Pancreas (tissue), 10 donors: Measurements from ENCODE around the gene NR6A1. TPM values are rescaled to one million over a fixed set of nuclear protein-coding genes. Genes with fewer than 3 reads are reported as not detected.

Source experiments
- ATAC-seq, 4 donors: fragments of 200-7000 bp; cut with Tn5 transposase; one replicate each; pipeline versions ENCODE4 v1.8.0 to v1.9.1; 2020; ENCODE audit warnings: mild to moderate bottlenecking in 4 of 4, moderate library complexity in 4 of 4
- DNase-seq, 6 donors: peaks; one replicate each; pipeline ENCODE4 v3.0.0-alpha.2; 2020
- FAIRE-seq: peaks from 2 replicates; lab custom pipeline; 2012; peaks lifted over from hg19 to GRCh38; lab: Jason Lieb, UNC
- H3K27ac ChIP-seq, 4 donors: fragments of 200-600 bp; sonication (generic); 1 replicate in 3 of 4; 2 replicates in 1 of 4; pipeline versions ENCODE4 v1.5.0 to v1.8.0; 2020
- H3K27me3 ChIP-seq, 4 donors: fragments of 200-600 bp; one replicate each; pipeline ENCODE4 v1.8.0; 2021
- H3K36me3 ChIP-seq, 3 donors: fragments of 200-600 bp; sonication (generic) in 1 of 3; one replicate each; pipeline versions ENCODE4 v1.5.0 to v1.8.0; 2020 to 2021
- H3K4me1 ChIP-seq, 3 donors: fragments of 200-600 bp; one replicate each; pipeline ENCODE4 v1.8.0; 2021
- H3K4me3 ChIP-seq, 4 donors: fragments of 200-600 bp; sonication (generic) in 2 of 4; one replicate each; pipeline versions ENCODE4 v1.5.0 to v1.8.0; 2020 to 2021
- H3K9me3 ChIP-seq, 4 donors: fragments of 200-600 bp; one replicate each; pipeline ENCODE4 v1.8.0; 2021
- WGBS, 2 donors: extraction: QIAGEN DNeasy Blood & Tissue Kit; methylation state at CpG; one replicate each; pipeline ENCODE4 v1.1.7; 2013; 5-methylcytosine and 5-hydroxymethylcytosine counted together
- intact Hi-C, 3 donors: fragments of 100-400 bp; cut with DNase I; formaldehyde crosslinking; loops; one replicate each; pipeline versions ENCODE4 v1.11.1 to v1.14.2; 2022
- polyA plus RNA-seq, 2 donors: library from polyadenylated mRNA; stranded (reverse); fragments of 200-250 nt; gene quantifications; one replicate each; pipeline ENCODE4 v1.2.3, GENCODE V29; 2013
- total RNA-seq, 6 donors: library from RNA; stranded (reverse); fragmentation: NEBNext Ultra II Directional in 4 of 6; extraction: Animal tissue kit (Norgen Biotek cat#: 25700) in 4 of 6; gene quantifications; one replicate each; pipeline versions ENCODE4 v1.2.1 to v1.2.4, GENCODE V29; 2021 to 2023
- TF ChIP-seq, protein P1 (sequence below), 4 donors: fragments of 200-600 bp; sonication (generic) in 3 of 4; IDR thresholded peaks; one replicate each; pipeline versions ENCODE4 v1.5.0 to v1.8.0; 2021; ENCODE audit warnings: antibody characterized with exemption in 4 of 4
- donor health status: healthy with polysubstance abuse.
- donor health status: DM: no; HTN: no; CAD: no; lungs with moderate emphysema.
- donor health status: DM: no; HTN: no; CAD: no.
- donor health status: control.
- donor health status: control.
- donor health status: Bipolar disorder and iron deficiency.
- donor health status: DM: yes; HTN: yes; CAD: no.
- donor health status: DM: no; HTN: no; CAD: no.
- donor health status: DM: no; HTN: no; CAD: no.
- donor health status: DM: yes; HTN: yes; CAD: no.

NR6A1 gene
- total and polyA plus RNA-seq, 8 donors = 2.1 to 3.9 (median 2.6) TPM

DNA sequence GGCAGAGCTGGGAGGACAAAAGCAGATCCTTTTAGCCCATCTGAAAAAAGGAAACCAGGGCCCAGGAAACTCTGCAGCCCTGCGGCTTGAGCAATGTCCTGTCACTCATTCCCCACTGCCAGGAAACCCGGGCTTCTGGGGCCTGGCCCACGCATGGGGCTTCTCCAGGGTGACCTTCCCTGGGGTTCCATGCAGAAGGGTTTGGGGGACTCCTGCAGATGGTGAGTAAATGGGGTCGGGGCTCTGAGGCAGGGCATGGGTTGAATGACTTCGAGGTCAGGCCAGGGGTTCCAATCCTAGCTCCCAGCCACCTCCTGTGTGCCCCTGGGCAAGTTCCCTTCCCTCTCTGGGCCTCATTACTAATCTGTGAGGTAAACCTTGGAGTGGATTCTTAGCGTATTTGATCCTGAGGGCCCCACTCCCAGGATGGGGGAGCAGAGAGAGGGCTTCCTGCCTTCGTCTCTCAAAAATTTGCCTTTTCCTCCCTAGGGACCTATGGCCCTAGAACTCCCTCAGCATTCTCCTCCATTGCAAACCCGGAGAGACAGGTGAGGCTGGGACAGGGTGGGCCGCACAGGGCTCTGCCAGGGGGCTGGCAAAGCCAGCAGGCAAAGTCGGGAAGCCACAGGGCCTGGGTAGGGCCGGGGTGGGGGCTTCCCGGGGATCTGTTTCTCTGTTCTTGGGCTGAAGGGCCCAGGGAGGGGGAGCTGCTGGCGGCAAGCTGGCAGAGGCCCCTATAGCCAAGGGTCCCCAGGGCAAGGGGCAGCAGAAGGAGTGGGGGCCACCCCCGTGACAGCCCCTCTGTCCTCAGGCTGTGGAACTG is 295.0 kb downstream of the NR6A1 start:
- TF ChIP-seq, protein P1, sequence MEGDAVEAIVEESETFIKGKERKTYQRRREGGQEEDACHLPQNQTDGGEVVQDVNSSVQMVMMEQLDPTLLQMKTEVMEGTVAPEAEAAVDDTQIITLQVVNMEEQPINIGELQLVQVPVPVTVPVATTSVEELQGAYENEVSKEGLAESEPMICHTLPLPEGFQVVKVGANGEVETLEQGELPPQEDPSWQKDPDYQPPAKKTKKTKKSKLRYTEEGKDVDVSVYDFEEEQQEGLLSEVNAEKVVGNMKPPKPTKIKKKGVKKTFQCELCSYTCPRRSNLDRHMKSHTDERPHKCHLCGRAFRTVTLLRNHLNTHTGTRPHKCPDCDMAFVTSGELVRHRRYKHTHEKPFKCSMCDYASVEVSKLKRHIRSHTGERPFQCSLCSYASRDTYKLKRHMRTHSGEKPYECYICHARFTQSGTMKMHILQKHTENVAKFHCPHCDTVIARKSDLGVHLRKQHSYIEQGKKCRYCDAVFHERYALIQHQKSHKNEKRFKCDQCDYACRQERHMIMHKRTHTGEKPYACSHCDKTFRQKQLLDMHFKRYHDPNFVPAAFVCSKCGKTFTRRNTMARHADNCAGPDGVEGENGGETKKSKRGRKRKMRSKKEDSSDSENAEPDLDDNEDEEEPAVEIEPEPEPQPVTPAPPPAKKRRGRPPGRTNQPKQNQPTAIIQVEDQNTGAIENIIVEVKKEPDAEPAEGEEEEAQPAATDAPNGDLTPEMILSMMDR (IDR thresholded peaks at IDR 0.05) = no peak
- peaks cover 0 to 20% (median 2%) of the 10 kb centered on the region in 4 donors for H3K27me3 ChIP-seq
- no peaks in the 10 kb centered on the region for H3K36me3 ChIP-seq
- DNase-seq = peak in 1 of 6 donors; percentile 42
- WGBS, 2 donors = 55 to 57% methylated on average over 14 of the region's 14 CpGs
- no peaks in the 10 kb centered on the region for H3K4me1 ChIP-seq
- ATAC-seq = no peak
- H3K27ac ChIP-seq = no peak overlapping the region
- no peak overlapping the region for H3K4me3 ChIP-seq
- intact Hi-C loops = no loop called here
- FAIRE-seq = no peak
- H3K9me3 ChIP-seq = no peaks in the 10 kb centered on the region

DNA sequence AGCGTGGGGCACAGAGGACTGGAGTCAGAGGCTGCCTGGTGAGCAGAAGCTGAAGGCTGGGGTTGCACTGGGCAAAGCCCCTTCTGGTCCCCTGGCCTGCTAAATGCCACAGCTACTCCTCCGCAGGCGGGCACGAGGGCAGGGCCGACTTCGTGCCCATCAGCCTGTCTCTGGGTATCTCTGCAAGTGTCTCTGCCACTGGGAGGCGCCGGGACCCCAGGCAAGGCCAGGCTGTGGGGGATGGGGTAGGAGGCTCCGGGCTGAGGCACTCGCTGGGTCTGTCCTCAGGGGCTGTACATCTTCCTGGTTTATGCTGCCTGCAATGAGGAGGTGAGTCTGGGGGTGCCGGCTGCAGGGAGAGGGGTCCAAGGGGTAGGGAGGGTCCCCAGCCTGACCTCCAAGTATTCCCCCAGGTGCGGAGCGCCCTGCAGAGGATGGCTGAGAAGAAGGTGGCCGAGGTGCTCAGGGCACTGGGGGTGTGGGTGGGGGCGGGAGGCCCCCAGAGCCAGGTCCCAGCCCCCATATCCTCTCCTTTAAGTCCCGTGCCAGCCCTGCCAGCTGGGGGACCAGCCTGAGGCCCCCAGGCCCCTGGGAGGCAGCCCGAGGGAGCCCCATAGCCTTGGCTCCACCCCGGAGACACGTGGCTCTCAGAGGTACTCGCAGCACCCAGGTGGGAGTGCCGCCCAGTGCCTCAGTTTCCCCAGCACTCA is 295.8 kb downstream of the NR6A1 start:
- H3K4me3 ChIP-seq = no peak overlapping the region
- FAIRE-seq (no peak), DNase-seq (peak in 1 of 6 donors; percentile 46), ATAC-seq (no peak)
- no peak overlapping the region for H3K27ac ChIP-seq
- TF ChIP-seq, protein P1 (IDR thresholded peaks at IDR 0.05) = no peak
- H3K4me1 ChIP-seq = no peaks in the 10 kb centered on the region
- intact Hi-C loops = no loop called here
- no peaks in the 10 kb centered on the region for H3K9me3 ChIP-seq
- WGBS, 2 donors = 49 to 61% methylated on average over 21 of the region's 21 CpGs
- H3K27me3 ChIP-seq = peaks cover 0 to 20% (median 2%) of the 10 kb centered on the region in 4 donors
- H3K36me3 ChIP-seq = no peaks in the 10 kb centered on the region

DNA sequence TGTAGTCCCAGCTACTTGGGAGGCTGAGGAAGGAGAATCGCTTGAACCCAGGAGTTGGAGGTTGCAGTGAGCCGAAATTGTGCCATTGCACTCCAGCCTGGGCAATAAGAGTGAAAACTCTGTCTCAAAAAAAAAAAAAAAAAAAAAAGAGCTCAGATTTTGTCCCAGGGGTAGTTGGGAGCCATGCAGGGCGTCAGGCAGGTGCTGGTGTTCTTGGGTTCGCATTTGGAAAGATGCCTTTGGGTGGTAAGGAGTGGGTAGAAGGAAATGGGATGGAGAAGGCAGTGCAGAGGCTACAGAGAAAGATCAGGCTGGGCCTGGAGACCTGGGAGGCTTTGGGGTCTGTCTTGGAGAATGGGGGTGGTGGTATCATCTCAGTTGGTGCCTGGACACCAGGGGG is 297.0 kb downstream of the NR6A1 start:
- ATAC-seq = no peak
- TF ChIP-seq, protein P1 (IDR thresholded peaks at IDR 0.05) = no peak
- Histone ChIP-seq H3K27ac (no peak overlapping the region), H3K9me3 (no peaks in the 10 kb centered on the region), H3K27me3 (peaks cover 0 to 20% (median 2%) of the 10 kb centered on the region in 4 donors), H3K4me1 (no peaks in the 10 kb centered on the region), H3K36me3 (no peaks in the 10 kb centered on the region), H3K4me3 (no peak overlapping the region)
- DNase-seq = no peak
- intact Hi-C loops = no loop called here
- 67 to 83% methylated on average over 4 of the region's 4 CpGs for WGBS, 2 donors
- FAIRE-seq = no peak

DNA sequence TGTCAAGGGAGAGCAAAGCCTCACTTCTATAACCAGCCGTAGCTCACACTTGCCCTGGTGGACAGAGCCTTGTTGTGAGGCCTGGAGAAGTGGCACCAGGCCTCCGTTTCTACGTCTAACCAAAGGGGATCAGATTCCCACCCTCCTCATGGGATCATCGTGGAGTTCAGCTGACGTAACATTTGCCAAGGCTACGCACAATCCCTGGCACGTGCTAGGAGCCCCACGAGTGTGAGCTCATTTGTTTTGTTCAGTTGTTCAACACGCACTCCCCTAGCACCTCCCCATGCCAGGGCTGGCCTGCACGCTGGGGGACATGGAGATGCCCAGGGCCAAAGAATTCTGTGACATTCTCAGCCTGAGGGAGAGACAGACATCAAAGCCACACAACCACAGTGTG is 297.8 kb downstream of the NR6A1 start:
- peaks cover 0 to 20% (median 2%) of the 10 kb centered on the region in 4 donors for H3K27me3 ChIP-seq
- intact Hi-C loops = no loop called here
- 69 to 76% methylated on average over 10 of the region's 10 CpGs for WGBS, 2 donors

More for the DNA sequence above, 297.8 kb downstream of the NR6A1 start:
- Histone ChIP-seq H3K4me1 (no peaks in the 10 kb centered on the region), H3K4me3 (no peak overlapping the region), H3K27ac (no peak overlapping the region), H3K9me3 (no peaks in the 10 kb centered on the region), H3K36me3 (no peaks in the 10 kb centered on the region)
- DNase-seq = peak in 1 of 6 donors; percentile 20
- no peak for ATAC-seq
- TF ChIP-seq, protein P1 (IDR thresholded peaks at IDR 0.05) = no peak
- no peak for FAIRE-seq
